ENCODE measurements around the gene PRR35.

PRR35 gene

GRCh38 chr16:575354-576196 lies 15.4 kb downstream of the PRR35 start:
- Histone ChIP-seq H3K27me3 (ENCODE audit: insufficient read depth, low read depth, severe bottlenecking) (no peaks in the 10 kb centered on the region), H3K9me3 (ENCODE audit: severe bottlenecking) (no peaks in the 10 kb centered on the region), H3K4me3 (ENCODE audit: low read depth, low read length) (no peak overlapping the region), H3K36me3 (peaks cover 24% of the 10 kb centered on the region), H3K27ac (no peak overlapping the region; the same call in 1 of the 2 replicates)
- no peak for DNase-seq
- no peak for TF ChIP-seq CTCF (IDR thresholded peaks at IDR 0.05; ENCODE audit: low read depth, low read length)

- no peaks in the 10 kb centered on the region for H3K9me3 ChIP-seq (ENCODE audit: severe bottlenecking)
- DNase-seq, result no peak
- H3K27me3 ChIP-seq (ENCODE audit: insufficient read depth, low read depth, severe bottlenecking), result no peaks in the 10 kb centered on the region
- H3K4me3 ChIP-seq (ENCODE audit: low read depth, low read length), result no peak overlapping the region
- TF ChIP-seq CTCF (IDR thresholded peaks at IDR 0.05; ENCODE audit: low read depth, low read length), result no peak
- H3K36me3 ChIP-seq, result peaks cover 24% of the 10 kb centered on the region
- H3K27ac ChIP-seq, result peak overlapping the region; percentile 10
Observed at GRCh38 chr16:576197-576822, 16.1 kb downstream of the PRR35 start.

GRCh38 chr16:576823-577201 lies 16.6 kb downstream of the PRR35 start:
- H3K27me3 ChIP-seq (ENCODE audit: insufficient read depth, low read depth, severe bottlenecking), result no peaks in the 10 kb centered on the region
- no peaks in the 10 kb centered on the region for H3K9me3 ChIP-seq (ENCODE audit: severe bottlenecking)
- H3K36me3 ChIP-seq, result peaks cover 21% of the 10 kb centered on the region
- peak; percentile 72 for DNase-seq
- TF ChIP-seq CTCF (IDR thresholded peaks at IDR 0.05; ENCODE audit: low read depth, low read length), result peak; percentile 63
- H3K27ac ChIP-seq, result peak overlapping the region; percentile 10
- no peak overlapping the region for H3K4me3 ChIP-seq (ENCODE audit: low read depth, low read length)

- Histone ChIP-seq H3K27me3 (ENCODE audit: insufficient read depth, low read depth, severe bottlenecking) (no peaks in the 10 kb centered on the region), H3K36me3 (peaks cover 18% of the 10 kb centered on the region), H3K4me3 (ENCODE audit: low read depth, low read length) (no peak overlapping the region), H3K9me3 (ENCODE audit: severe bottlenecking) (no peaks in the 10 kb centered on the region), H3K27ac (no peak overlapping the region)
- no peak for TF ChIP-seq CTCF (IDR thresholded peaks at IDR 0.05; ENCODE audit: low read depth, low read length)
- no peak for DNase-seq
Observed at GRCh38 chr16:577796-578195, 17.6 kb downstream of the PRR35 start.

GRCh38 chr16:578232-578869 lies 18.2 kb downstream of the PRR35 start:
- TF ChIP-seq CTCF (IDR thresholded peaks at IDR 0.05; ENCODE audit: low read depth, low read length), result no peak
- Histone ChIP-seq H3K27ac (no peak overlapping the region), H3K4me3 (ENCODE audit: low read depth, low read length) (no peak overlapping the region), H3K27me3 (ENCODE audit: insufficient read depth, low read depth, severe bottlenecking) (no peaks in the 10 kb centered on the region), H3K9me3 (ENCODE audit: severe bottlenecking) (no peaks in the 10 kb centered on the region), H3K36me3 (peaks cover 20% of the 10 kb centered on the region)
- no peak for DNase-seq
